Activated CD8-positive, alpha-beta memory T cell treated with anti-CD3 and anti-CD28 coated beads for 36 hours (primary cell): ENCODE measurements around the gene MS4A7. TPM values are rescaled to one million over a fixed set of nuclear protein-coding genes. Genes with fewer than 3 reads are reported as not detected.
"Not testable (repeated sequence)": the region's sequence is repeated elsewhere in the genome, so short reads cannot be mapped to it uniquely, and the experiment has no call there.

ENCODE experiments used
- CTCF ChIA-PET: fragments of 350-600 bp; sonication (Branson Sonifier 250); formaldehyde crosslinking; loops from one replicate; lab custom pipeline; 2021; ENCODE audit warnings: antibody characterized with exemption; lab: Charles Lee
- POLR2A ChIA-PET: fragments of 350-600 bp; sonication (Branson Sonifier 250); formaldehyde crosslinking; loops from one replicate; lab custom pipeline; 2021; ENCODE audit warnings: antibody characterized with exemption; lab: Charles Lee
- total RNA-seq, 2 experiments: library from RNA; stranded (reverse); gene quantifications; one replicate each; pipeline ENCODE4 v1.2.3, GENCODE V29; 2021

MS4A7 gene, protein sequence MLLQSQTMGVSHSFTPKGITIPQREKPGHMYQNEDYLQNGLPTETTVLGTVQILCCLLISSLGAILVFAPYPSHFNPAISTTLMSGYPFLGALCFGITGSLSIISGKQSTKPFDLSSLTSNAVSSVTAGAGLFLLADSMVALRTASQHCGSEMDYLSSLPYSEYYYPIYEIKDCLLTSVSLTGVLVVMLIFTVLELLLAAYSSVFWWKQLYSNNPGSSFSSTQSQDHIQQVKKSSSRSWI
- total RNA-seq: not detected

DNA sequence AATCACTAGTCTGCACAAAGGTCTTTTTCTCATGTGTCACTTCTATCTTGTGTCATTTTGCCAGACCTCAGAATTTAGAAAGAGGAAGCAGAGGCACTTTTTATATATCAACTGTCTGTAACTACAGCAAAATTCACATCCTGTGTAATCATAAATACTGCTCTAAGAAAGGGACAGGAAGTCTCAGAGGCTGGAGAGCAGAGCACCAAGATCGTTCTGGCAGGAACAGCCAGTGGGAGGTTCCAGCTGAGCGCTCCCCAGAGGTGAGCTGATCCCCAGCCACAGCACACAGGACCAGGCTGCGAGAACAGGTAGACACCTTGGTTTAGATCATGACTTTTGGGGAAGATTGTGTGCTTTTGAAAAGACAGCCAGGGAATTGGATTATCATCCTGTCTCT, at the start of gene MS4A7:
Gene MS4A7 (plus strand): TSS at position 179 of the 400 bp plus-strand sequence. CDS start 4,610 bp downstream, outside the sequence.
- ChIA-PET CTCF (interaction anchor here (0.9 kb wide), 1 partner anchor 15 kb away, joined by 3 read pairs; no protein-coding TSS in a partner anchor), POLR2A (no interaction called here)

DNA sequence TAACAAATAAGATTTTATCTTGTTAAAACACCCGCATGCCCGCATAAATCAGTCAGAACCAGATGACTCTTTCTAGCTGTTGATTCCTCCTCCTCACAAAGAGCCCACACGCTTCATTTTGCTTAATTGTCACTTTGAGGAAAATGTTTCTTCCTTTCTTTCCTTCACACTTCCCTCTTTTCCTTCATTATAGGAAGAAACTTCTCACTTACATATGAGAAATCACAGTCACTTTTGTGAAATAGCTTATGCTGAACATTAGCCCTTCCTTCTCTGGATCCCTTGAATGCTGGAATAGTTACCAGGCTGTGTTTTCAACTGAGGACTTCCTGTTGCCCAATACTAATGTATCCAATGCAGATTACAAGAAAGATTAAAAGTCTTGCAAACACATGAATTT, 45.5 kb upstream of the MS4A7 start:
- ChIA-PET POLR2A (no interaction called here), CTCF (no interaction called here)

DNA sequence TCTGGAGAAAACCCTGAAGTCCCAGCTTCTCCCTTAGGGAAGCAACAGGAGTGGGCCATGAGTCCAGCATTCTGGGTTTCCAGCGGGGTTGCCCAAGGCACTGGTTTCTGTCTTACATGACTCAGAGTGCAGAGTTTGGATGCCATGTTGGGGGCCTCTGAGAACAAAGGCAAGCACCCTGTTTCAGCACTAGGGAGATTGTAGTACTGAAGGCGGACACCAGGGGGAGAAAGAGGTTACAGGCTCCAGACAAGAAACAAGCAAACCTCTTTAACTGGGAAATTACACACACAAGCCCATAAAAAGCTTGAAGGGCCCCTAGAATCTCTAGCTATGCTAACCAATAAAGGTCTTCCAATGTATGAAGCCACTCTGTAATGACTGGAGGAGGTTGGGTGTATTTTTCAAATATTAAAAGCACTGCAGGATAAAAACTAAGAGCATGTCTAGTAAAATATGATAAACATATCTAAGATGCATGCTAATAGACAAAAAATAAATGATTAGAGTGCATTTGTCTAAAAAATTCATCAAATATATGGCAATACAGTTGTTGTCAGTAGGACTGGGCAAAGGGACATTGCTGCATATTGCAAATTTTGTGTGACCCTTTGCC, 44.2 kb upstream of the MS4A7 start:
- POLR2A ChIA-PET: no interaction called here
- CTCF ChIA-PET: interaction anchor here (0.6 to 2.9 kb wide), 5 partner anchors 11 to 327 kb away, joined by 3 to 9 read pairs (median 3); no protein-coding TSS in a partner anchor

DNA sequence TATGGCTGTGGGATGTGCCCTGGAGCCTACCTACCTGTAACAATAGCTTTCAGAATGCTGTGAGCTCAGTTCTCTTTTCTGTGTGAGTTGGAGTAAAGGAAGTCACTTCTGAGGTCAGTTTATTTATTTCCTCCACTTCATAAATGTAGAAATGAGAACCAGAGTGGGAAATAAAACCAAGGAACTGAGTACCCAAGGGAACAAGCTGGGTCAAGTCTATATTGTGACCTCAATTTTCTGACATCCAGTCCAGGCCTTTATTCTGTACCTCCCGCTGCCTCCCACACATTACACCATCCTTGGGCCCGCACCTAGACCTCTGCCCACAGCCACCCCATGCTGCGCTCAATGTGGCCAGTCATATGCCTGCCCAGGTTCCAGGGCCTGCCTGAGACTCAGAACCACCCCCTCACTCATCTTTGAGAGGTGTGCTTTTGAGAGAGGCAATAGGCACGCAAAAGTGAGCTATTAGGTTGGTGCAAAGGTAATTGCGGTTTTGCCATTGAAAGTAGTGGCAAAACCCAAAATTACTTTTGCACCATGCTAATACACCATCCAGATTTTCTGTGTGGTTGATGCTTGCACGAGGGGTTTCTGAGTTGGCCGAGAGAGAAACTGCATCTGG, 41.5 kb upstream of the MS4A7 start:
- ChIA-PET POLR2A (no interaction called here), CTCF (interaction anchor here (2.9 kb wide), 1 partner anchor 8 kb away, joined by 9 read pairs; no protein-coding TSS in a partner anchor)

DNA sequence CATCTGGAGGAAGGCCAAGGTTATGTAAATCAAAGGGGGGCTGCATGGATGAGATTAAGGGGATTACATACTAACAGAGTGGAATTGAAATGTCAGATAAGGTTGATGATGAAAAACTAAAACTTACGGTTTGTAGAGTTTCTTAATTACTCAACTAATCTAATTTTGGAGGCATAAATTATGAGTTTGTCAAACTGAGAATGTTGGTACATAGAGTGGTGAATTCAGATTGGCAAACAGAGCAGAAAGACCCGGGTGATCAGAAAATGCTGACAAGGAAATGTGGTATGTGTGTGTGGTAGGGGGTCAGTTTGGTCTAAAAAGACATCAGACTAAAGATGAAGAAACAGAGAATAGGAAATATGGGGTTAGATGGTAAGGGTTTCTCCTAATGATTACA, 40.3 kb upstream of the MS4A7 start:
- ChIA-PET CTCF (no interaction called here), POLR2A (no interaction called here)

DNA sequence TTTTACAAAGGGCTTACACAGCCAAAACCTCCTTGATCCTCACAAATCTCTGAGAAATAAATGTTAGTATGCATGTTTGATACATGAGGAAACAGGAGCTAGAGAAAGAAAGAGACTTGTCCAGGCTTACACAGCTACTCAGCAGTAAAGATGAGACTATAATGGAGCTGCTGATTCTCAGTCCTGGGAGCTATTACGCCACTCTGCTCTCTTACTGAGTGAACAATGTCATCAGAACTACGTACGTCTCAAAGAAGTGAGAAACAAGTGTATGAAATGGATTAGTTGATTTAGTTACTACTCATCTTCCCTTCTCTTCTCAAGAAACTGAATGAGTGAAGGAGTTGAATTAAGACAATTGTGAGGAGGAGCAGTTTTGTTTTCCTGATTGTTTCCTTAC, 39.0 kb upstream of the MS4A7 start:
- ChIA-PET CTCF (no interaction called here), POLR2A (no interaction called here)

DNA sequence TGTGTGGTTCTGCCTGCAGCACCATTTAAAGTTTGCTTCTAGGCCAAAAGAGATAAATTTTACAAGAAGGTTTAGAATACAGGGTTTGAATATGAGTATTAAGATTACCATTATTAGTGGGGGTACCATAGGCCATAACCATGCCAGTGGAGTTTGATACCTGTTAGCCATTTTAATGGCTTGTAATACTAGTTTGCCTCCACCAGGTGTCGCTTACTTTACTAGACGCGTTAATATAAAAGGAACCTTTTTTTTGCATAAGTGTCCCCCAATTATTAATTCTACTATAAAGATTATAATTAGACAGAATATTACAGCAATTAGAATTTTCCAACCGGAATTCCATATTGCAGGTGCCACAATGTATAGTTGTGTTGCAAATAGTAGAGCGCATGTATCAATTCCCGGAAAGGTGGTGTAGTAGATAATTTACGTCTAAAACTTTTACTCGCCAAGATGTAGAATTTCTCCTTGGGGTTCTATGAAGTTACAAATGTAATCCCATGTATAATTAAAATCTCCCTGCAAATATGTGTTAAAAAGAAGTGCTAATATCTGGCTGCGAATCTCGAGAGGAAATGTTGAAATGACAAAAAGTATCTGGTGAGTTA, 35.1 kb upstream of the MS4A7 start:
- POLR2A ChIA-PET: no interaction called here
- CTCF ChIA-PET: interaction anchor here (1.0 to 2.7 kb wide), 3 partner anchors 8 to 275 kb away, joined by 3 to 9 read pairs (median 5); no protein-coding TSS in a partner anchor

DNA sequence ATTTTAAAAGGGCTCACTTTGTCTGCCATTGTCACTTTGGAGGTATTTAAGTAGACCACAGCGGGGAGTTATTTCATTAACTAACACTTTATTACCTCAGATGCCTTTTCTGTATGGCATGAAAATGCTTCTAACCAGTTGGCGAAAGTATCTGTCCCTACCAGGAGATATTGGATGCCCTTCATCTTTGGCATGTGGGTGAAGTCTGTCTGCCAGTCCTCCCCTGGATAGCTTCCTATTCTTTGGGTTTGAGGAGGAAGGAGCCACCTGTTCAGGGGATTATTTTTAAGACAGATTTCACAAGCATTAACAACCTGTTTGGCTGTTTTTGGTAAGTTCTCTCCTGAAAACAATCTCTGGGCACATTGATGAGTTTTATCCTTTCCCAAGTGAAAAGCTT, 34.2 kb upstream of the MS4A7 start:
- ChIA-PET CTCF (interaction anchor here (1.1 to 2.7 kb wide), 2 partner anchors 9 to 11 kb away, joined by 3 to 9 read pairs; no protein-coding TSS in a partner anchor), POLR2A (no interaction called here)

DNA sequence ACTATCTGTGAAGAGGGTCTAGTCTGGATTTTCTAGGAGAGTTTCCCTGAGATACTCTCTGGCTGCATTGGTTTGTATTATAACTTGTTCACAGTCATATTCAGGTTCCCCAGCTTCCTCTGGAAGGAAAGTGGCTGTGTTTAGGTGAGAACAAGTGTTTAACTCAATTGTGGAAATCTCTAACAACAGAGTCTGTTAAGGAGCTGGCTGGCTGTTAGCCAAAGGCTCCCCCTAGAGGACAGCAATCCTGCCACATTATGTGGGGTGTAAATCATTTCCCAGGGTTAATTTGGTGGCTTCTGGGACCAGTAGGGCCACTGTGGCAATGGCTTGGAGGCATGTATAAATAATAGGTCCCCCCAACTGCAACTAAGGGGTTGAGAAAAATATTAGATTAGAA, 32.8 kb upstream of the MS4A7 start:
- ChIA-PET POLR2A (no interaction called here), CTCF (interaction anchor here (1.0 to 2.7 kb wide), 3 partner anchors 10 to 80 kb away, joined by 3 to 9 read pairs (median 3); no protein-coding TSS in a partner anchor)

DNA sequence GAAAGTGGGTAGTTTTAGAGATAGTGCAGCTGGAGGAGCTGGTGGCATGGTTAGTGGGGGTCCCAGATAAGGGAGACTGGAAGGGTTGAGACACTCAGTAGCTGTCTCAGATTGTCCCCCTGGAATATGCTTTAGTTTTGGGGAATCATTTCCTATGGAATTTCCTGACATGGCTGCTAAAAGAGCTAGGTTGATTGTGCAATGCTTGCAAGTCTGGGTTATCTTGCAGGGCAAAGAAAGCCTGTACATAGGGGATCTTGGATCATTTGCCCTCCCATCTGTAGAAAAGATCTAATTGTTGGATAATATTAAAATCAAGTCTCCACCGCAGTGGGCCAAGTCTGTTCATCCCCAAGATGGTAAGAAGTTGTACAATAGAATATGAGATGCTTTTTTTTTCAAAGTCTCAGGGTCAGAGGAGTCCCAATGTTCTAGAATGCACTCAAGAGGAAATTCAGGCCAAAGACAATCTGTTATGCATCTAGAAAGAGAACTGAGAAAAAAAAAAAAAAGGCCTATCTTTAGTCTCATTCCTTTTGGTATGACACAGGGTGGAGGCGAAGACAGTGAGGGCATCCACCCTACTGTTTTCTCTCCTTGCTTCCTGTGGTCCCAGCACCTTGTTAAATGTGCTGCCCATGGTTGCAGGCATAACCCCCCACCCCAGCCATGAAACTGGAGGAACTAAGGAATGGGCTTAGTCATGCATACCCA, 31.1 kb upstream of the MS4A7 start:
- ChIA-PET CTCF (no interaction called here), POLR2A (no interaction called here)

DNA sequence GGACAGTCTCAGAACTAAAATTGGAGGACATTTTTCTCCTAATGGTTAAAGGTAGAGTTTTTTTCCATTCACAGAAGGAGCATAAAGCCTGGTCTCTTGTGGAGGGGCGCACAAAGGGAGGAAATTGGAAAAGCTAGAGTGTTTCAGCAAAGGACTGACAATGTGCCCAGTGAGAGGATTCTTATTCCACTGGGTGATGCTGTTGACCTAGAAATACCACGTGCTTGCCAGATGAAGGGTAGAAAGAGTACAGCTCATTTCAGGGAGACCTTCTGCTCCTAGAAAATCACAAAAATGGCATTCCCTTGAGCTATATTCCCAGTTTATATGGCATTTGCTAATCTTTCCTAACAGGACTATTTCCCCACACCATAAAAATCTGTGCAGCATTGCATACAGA, 30.2 kb upstream of the MS4A7 start:
- ChIA-PET POLR2A (no interaction called here), CTCF (no interaction called here)

DNA sequence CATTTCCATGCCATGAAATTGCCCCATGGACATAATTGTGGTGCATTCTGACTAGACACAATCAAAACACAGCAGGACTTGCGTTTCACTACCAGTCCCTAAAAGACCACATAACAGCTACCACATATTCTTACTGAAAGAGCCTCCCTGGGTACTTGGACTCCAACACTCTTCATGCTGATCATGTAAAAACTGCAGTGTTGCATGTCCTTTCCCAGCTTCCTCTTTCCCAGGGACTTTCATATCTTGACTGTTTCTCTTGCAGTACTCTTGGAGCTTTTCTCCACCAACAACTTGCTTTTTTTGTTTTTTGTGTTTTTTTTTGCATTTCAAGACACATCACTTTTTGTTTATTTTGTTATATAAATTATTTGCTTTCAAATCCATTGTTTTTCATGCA, 28.3 kb upstream of the MS4A7 start:
- POLR2A ChIA-PET: no interaction called here
- CTCF ChIA-PET: no interaction called here

DNA sequence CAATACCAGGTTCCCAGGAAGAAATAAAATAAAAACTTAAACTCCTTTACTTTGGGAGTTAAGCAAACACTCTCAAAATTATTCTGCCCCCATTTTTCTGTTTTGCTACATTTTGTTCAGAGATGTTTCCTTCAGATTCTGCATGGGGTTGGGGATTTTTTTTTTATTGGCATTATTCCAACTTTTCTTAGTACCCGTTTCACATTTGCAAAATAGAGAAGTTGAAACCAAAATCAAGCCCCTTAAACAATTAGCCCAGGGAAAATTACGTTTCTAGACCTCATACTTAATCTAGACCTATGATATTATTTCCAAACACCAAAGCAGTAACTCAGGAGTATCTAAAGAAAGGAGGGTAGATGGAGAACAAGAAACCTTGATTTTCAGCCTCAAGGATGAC, 20.6 kb upstream of the MS4A7 start:
- CTCF ChIA-PET: no interaction called here
- POLR2A ChIA-PET: no interaction called here

DNA sequence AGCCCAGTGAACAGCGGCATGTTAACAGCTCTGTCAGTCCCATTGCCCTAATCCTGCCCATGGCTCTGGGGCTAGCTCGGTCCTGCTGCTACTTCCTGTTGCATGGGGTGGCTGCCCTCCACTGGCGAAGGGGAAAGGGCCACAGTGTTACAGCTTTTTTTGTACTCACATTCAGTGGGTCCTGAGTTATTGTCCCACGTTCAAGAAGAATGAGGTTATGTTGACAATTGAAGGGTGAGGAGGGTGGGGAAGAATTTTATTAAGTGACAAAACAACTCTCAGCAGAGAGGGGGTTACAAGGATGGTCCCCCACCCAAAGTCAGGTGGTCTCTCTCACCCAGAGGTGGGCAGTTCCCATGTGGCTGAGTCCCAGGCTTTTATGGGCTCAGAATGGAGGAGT, 17.7 kb upstream of the MS4A7 start:
- POLR2A ChIA-PET: no interaction called here
- CTCF ChIA-PET: no interaction called here

DNA sequence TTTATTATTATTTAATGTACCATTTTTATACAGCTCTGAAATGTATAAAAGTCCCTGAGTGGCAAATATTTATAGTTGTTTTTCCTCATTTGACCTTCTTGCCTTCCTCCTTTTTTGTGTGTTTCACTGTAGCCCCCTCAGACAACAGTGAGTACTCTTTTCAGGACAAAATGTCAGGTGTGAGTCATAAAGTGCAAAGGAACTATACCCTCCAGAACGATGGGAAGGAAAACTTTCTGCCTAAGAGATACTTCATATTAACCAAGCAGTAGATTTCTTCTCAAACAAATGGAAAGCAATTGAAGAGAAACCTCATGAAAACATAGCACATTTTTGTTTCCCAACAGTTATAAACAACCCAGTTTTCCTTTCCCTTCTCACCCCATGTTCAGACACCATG, 16.1 kb upstream of the MS4A7 start:
- CTCF ChIA-PET: interaction anchor here (0.9 to 1.8 kb wide), 2 partner anchors 94 to 257 kb away, joined by 3 to 7 read pairs; no protein-coding TSS in a partner anchor
- POLR2A ChIA-PET: no interaction called here

DNA sequence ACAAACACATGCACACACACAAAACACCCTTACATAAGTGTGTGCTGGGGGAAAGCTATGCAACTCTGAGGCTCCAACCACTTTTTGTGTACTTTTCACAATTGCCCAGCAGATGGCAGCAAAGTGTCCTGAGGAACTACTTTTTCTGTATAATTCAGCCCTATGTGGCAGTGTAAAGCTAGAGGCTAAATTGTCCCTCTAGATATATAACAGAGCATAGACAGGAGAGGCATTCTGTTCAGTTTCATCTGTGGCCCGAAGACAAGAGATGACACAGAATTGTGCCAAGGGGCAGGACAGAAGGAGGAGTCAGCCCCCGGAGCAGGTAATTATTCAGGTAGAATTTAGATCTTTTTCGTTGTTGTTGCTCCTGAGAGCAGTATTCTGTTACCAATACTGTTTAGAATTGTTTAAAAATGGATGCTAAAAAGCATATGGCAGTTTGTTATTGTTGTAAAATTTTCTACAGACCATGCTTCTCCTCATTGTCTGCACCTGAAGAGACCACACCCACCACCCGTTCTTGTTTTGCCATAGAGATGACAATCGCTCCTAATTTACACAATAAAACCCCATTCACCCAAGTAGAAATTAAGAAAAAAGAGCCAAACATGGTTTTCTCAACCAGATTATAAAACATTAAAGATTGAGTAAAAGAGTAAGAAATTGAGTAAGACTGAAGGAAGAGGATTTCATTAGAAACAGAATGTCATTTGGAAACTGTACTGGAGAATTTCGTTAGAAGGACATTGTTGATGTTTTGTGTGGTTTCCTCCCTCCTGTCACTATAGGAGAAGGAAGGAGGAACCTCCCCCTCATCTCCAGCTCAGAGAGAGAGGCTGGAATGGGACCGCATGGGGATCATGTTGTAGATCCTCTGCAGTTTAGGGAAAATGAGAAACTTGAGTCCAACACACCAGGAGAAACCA, 14.5 kb upstream of the MS4A7 start:
- ChIA-PET CTCF (interaction anchor here (0.6 to 1.8 kb wide), 11 partner anchors 8 to 372 kb away, joined by 3 to 7 read pairs (median 3); partner anchors contain the start of gene MS4A7), POLR2A (no interaction called here)

DNA sequence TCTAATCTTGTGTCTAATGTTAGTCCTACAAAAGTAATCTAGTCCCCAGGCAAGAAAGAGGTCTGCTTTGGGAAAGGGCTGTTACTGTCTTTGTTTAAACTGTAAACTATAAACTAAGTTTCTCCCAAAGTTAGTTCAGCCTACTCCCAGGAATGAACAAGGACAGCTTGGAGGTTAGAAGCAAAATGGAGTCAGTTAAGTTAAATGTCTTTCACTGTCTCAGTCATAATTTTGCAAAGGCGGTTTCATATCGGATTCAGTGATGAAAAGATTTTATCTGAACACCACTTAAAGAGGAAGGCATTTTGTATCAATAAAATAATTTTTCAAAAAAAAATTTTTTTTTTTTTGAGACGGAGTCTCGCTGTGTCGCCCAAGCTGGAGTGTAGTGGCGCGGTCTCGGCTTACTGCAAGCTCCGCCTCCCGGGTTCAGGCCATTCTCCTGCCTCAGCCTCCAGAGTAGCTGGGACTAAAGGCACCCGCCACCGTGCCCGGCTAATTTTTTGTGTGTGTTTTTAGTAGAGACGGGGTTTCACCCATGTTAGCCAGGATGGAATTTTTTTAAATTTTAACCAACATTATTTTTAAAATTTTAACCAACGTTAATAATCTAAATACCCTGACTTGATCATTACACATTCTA, 11.9 kb upstream of the MS4A7 start:
- CTCF ChIA-PET: interaction anchor here (0.9 kb wide), 1 partner anchor 14 kb away, joined by 3 read pairs; no protein-coding TSS in a partner anchor
- POLR2A ChIA-PET: not testable (repeated sequence)

DNA sequence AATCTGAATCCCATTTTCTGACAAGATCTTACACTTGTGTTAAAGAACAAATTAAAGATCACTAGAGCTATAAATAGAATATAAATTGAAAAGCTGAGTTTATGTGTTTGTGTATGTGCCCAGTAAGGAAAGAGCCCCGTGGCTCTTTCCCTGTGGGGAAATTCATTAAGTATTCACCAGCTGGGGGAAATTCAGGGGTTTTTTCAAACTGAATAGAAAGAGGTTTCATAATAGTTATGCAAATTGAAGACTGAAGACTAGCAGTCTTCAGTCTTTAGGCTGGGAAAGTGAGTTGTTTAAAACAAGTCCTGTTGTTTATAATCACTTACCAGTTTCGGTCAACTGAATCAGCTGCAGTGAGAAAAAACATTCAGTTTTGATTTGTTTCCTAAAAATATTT, 11.3 kb upstream of the MS4A7 start:
- CTCF ChIA-PET: interaction anchor here (0.9 kb wide), 1 partner anchor 14 kb away, joined by 3 read pairs; no protein-coding TSS in a partner anchor

More for the DNA sequence above, 11.3 kb upstream of the MS4A7 start:
- POLR2A ChIA-PET: no interaction called here
